OCI-LY3 (cell line): ENCODE results near the gene NT5DC4.

ENCODE experiments used
- H2AFZ ChIP-seq: fragments of 200-600, 300-600 bp; shearing (Covaris generic); 2 replicates; pipeline ENCODE4 v1.6.0; 2014; ENCODE audit warnings: antibody characterized with exemption, low read depth, low read length
- H3K27ac ChIP-seq: fragments of 200-600, 300-600 bp; sonication (generic); 2 replicates; pipeline ENCODE4 v1.5.1; 2014; ENCODE audit warnings: mild to moderate bottlenecking, low read length, moderate library complexity, mixed read lengths
- H3K27me3 ChIP-seq: fragments of 200-600, 300-600 bp; sonication (generic); 2 replicates; pipeline ENCODE4 v1.6.1; 2014; ENCODE audit warnings: low read depth, low read length, mixed read lengths
- H3K36me3 ChIP-seq: fragments of 200-600, 300-600 bp; sonication (generic); replicated peaks from 2 replicates; pipeline ENCODE3; 2014; ENCODE audit warnings: low read depth, low read length, mixed read lengths
- H3K4me1 ChIP-seq: fragments of 300-600, 200-600 bp; sonication (generic); 2 replicates; pipeline ENCODE4 v1.6.1; 2014; ENCODE audit warnings: low read length, mixed read lengths
- H3K4me2 ChIP-seq: fragments of 200-600, 300-600 bp; sonication (generic); 2 replicates; pipeline ENCODE4 v1.6.1; 2014; ENCODE audit warnings: low read length, mixed read lengths
- H3K4me3 ChIP-seq: fragments of 300-600, 200-600 bp; sonication (generic); 2 replicates; pipeline ENCODE4 v1.5.1; 2014; ENCODE audit warnings: antibody characterized with exemption, mild to moderate bottlenecking, low read length, moderate library complexity
- H3K79me2 ChIP-seq: fragments of 300-600, 200-600 bp; shearing (Covaris generic); 2 replicates; pipeline ENCODE4 v1.6.1; 2014; ENCODE audit warnings: mild to moderate bottlenecking, low read length, mixed read lengths
- H3K9ac ChIP-seq: fragments of 300-600, 200-600 bp; shearing (Covaris generic); 2 replicates; pipeline ENCODE4 v1.6.0; 2014; ENCODE audit warnings: mild to moderate bottlenecking, low read length, moderate library complexity
- H3K9me3 ChIP-seq: fragments of 200-600, 300-600 bp; shearing (Covaris generic); 2 replicates; pipeline ENCODE4 v1.6.1; 2014; ENCODE audit warnings: low read length, mixed read lengths; ENCODE audit not compliant: insufficient read depth
- H4K20me1 ChIP-seq: fragments of 200-600, 300-600 bp; sonication (generic); 2 replicates; pipeline ENCODE4 v1.6.1; 2016; ENCODE audit warnings: low read length, mixed read lengths; ENCODE audit not compliant: insufficient read depth
- EZH2phosphoT487 ChIP-seq: fragments of 200-600 bp; shearing (Covaris generic); IDR thresholded peaks from 2 replicates; pipeline ENCODE4 v1.6.1; 2018; ENCODE audit warnings: antibody characterized with exemption, mixed run types, low read depth
- TF ChIP-seq, protein P1 (sequence below): fragments of 200-600, 300-600 bp; sonication (generic); IDR thresholded peaks from 2 replicates; pipeline ENCODE4 v1.5.1; 2014; ENCODE audit warnings: antibody characterized with exemption, low read length, low read depth

The NT5DC4 gene

GRCh38 chr2:112684415-112684775 is 36.4 kb upstream of the NT5DC4 start:
- Histone ChIP-seq H3K4me1 (peaks cover 50% of the 10 kb centered on the region), H3K27ac (no peak overlapping the region), H3K9me3 (no peaks in the 10 kb centered on the region), H3K27me3 (no peaks in the 10 kb centered on the region), H3K4me2 (no peak overlapping the region; the same call in 1 of the 2 replicates), H3K36me3 (no peaks in the 10 kb centered on the region), H4K20me1 (no peaks in the 10 kb centered on the region), H3K9ac (no peak overlapping the region), H3K79me2 (no peaks in the 10 kb centered on the region), H2AFZ (no peak overlapping the region), H3K4me3 (no peak overlapping the region)
- TF ChIP-seq EZH2phosphoT487, result no peak
- TF ChIP-seq, protein P1, sequence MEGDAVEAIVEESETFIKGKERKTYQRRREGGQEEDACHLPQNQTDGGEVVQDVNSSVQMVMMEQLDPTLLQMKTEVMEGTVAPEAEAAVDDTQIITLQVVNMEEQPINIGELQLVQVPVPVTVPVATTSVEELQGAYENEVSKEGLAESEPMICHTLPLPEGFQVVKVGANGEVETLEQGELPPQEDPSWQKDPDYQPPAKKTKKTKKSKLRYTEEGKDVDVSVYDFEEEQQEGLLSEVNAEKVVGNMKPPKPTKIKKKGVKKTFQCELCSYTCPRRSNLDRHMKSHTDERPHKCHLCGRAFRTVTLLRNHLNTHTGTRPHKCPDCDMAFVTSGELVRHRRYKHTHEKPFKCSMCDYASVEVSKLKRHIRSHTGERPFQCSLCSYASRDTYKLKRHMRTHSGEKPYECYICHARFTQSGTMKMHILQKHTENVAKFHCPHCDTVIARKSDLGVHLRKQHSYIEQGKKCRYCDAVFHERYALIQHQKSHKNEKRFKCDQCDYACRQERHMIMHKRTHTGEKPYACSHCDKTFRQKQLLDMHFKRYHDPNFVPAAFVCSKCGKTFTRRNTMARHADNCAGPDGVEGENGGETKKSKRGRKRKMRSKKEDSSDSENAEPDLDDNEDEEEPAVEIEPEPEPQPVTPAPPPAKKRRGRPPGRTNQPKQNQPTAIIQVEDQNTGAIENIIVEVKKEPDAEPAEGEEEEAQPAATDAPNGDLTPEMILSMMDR, result no peak

DNA sequence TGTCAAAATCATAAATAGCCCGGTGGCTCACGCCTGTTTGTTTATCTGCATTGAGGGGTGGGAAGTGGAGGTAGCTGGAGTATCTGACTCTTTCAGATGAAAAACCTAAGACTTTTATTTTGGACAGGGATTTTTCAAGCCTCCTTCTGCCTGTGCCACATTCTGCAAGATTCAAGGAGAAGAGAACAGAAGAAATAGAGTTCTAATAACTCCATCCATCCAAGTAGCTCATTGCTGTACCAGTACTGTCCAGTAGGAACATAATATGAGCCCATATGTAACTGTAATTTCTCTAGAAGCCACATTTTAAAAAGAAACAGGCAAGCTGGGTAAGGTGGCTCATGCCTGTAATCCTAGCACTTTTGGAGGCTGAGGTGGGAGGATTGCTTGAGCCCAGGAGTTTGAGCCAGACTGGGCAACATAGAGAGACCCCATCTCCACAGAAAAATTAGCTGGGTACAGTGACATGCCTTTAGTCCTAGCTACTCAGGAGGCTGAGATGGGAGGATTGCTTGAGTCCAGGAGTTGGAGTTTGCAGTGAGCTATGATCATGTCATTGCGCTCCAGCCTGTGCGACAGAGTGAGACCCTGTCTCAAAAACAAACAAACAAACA is 35.4 kb upstream of the NT5DC4 start:
- Histone ChIP-seq H3K79me2 (no peaks in the 10 kb centered on the region), H3K4me1 (peaks cover 41% of the 10 kb centered on the region), H3K36me3 (no peaks in the 10 kb centered on the region), H3K27ac (no peak overlapping the region), H3K9me3 (no peaks in the 10 kb centered on the region), H3K27me3 (no peaks in the 10 kb centered on the region), H3K4me3 (no peak overlapping the region), H4K20me1 (no peaks in the 10 kb centered on the region), H2AFZ (no peak overlapping the region), H3K4me2 (peak overlapping the region; percentile 20), H3K9ac (no peak overlapping the region)
- TF ChIP-seq EZH2phosphoT487, result no peak
- TF ChIP-seq, protein P1, result no peak

GRCh38 chr2:112686348-112687217 is 34.2 kb upstream of the NT5DC4 start:
- peak overlapping the region; percentile 43; the same call in 1 of the 2 replicates for H3K27ac ChIP-seq
- TF ChIP-seq EZH2phosphoT487, result no peak
- TF ChIP-seq, protein P1, result no peak
- peak overlapping the region; percentile 18 for H3K4me2 ChIP-seq
- no peak overlapping the region for H3K4me3 ChIP-seq
- no peak overlapping the region for H3K9ac ChIP-seq
- H3K4me1 ChIP-seq, result peaks cover 47% of the 10 kb centered on the region
- H3K36me3 ChIP-seq, result no peaks in the 10 kb centered on the region
- H3K27me3 ChIP-seq, result no peaks in the 10 kb centered on the region
- H3K9me3 ChIP-seq, result no peaks in the 10 kb centered on the region
- H2AFZ ChIP-seq, result peak overlapping the region; percentile 91
- no peaks in the 10 kb centered on the region for H3K79me2 ChIP-seq
- H4K20me1 ChIP-seq, result no peaks in the 10 kb centered on the region

DNA sequence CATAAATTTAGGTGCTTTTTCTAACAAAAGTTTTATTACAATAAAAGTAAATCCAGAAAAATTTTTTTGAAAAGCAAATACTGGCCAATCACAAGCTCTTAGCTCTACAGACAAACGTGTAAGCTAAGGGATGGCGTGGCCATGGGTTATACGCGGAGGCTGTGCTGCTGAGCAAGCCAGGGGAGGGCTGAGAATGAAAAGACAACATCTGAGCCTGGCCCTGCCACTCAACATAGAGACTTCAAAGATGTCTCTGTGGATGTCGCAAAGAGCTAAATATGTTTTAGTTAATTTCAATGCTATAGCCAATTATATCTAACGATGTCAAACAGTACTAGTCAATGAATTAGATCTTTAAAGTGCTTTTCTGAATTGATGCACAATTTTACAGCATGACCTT is 33.3 kb upstream of the NT5DC4 start:
- Histone ChIP-seq H3K36me3 (no peaks in the 10 kb centered on the region), H4K20me1 (no peaks in the 10 kb centered on the region), H3K27me3 (no peaks in the 10 kb centered on the region), H2AFZ (no peak overlapping the region), H3K4me3 (no peak overlapping the region), H3K79me2 (no peaks in the 10 kb centered on the region), H3K9me3 (no peaks in the 10 kb centered on the region), H3K4me2 (no peak overlapping the region), H3K4me1 (peaks cover 57% of the 10 kb centered on the region), H3K9ac (no peak overlapping the region), H3K27ac (peak overlapping the region; percentile 19; the same call in 1 of the 2 replicates)
- no peak for TF ChIP-seq EZH2phosphoT487
- TF ChIP-seq, protein P1, result no peak
